WTC11 (cell line): ENCODE measurements around the gene CIBAR2. TPM values are rescaled to one million over a fixed set of nuclear protein-coding genes. Genes with fewer than 3 reads are reported as not detected.

Experiments
- ATAC-seq: fragments of 200-7000 bp; cut with Tn5 transposase; 2 replicates; pipeline ENCODE4 v1.10.0; 2021; ENCODE audit warnings: mild to moderate bottlenecking, moderate library complexity
- CTCF ChIA-PET: fragments of 300-600 bp; sonication (Branson Sonifier 250); formaldehyde crosslinking; loops from one replicate; lab custom pipeline; 2021; ENCODE audit warnings: antibody characterized with exemption; lab: Charles Lee
- POLR2A ChIA-PET: fragments of 350-600 bp; sonication (Branson Sonifier 250); formaldehyde crosslinking; loops from one replicate; lab custom pipeline; 2021; ENCODE audit warnings: antibody characterized with exemption; lab: Charles Lee
- DNase-seq: peaks from one replicate; pipeline ENCODE4 v3.0.0; 2021; ENCODE audit warnings: low spot score
- H3K27ac Mint-ChIP-seq: 2 replicates; pipeline ENCODE4 v1.8.0; 2021; ENCODE audit warnings: mixed read lengths
- H3K27me3 Mint-ChIP-seq: 2 replicates; pipeline ENCODE4 v1.8.0; 2021; ENCODE audit warnings: low read depth, mild to moderate bottlenecking, moderate library complexity, mixed read lengths
- H3K36me3 Mint-ChIP-seq: 2 replicates; pipeline ENCODE4 v1.8.0; 2021; ENCODE audit warnings: mixed read lengths
- H3K4me1 Mint-ChIP-seq: 2 replicates; pipeline ENCODE4 v1.8.0; 2022; ENCODE audit warnings: mixed read lengths
- H3K4me3 Mint-ChIP-seq: 2 replicates; pipeline ENCODE4 v1.8.0; 2021; ENCODE audit warnings: mild to moderate bottlenecking, moderate library complexity, mixed read lengths
- H3K9me3 Mint-ChIP-seq: 2 replicates; pipeline ENCODE4 v1.8.0; 2021; ENCODE audit warnings: mixed read lengths
- AFF4 ChIP-seq: sonication (generic); formaldehyde crosslinking; IDR thresholded peaks from 2 replicates; pipeline ENCODE4 v1.8.1; 2023; ENCODE audit warnings: mild to moderate bottlenecking, missing genetic modification reagents, borderline replicate concordance
- ARID4B ChIP-seq: sonication (generic); formaldehyde crosslinking; IDR thresholded peaks from 2 replicates; pipeline ENCODE4 v1.8.0; 2023; ENCODE audit warnings: missing genetic modification reagents, mild to moderate bottlenecking, borderline replicate concordance
- ELF4 ChIP-seq: sonication (generic); formaldehyde crosslinking; IDR thresholded peaks from 2 replicates; pipeline ENCODE4 v1.8.1; 2022; ENCODE audit warnings: low read depth, mild to moderate bottlenecking, moderate library complexity, missing genetic modification reagents
- FOXJ3 ChIP-seq: sonication (generic); formaldehyde crosslinking; IDR thresholded peaks from 2 replicates; pipeline ENCODE4 v1.9.0; 2021; ENCODE audit warnings: missing genetic modification reagents, mild to moderate bottlenecking, borderline replicate concordance
- FOXK1 ChIP-seq: sonication (generic); formaldehyde crosslinking; IDR thresholded peaks from 2 replicates; pipeline ENCODE4 v1.8.0; 2022; ENCODE audit warnings: mild to moderate bottlenecking, moderate library complexity, missing genetic modification reagents
- GRHL2 ChIP-seq: fragments of 250-450 bp; sonication (Bioruptor Pico); IDR thresholded peaks from 2 replicates; pipeline ENCODE4 v1.8.0; 2022; ENCODE audit warnings: mild to moderate bottlenecking, moderate library complexity; ENCODE audit not compliant: insufficient replicate concordance, severe bottlenecking
- HMGA2 ChIP-seq: fragments of 250-450 bp; sonication (Bioruptor Pico); IDR thresholded peaks from 2 replicates; pipeline ENCODE4 v1.4.0; 2021; ENCODE audit warnings: mild to moderate bottlenecking, moderate library complexity
- JAZF1 ChIP-seq: fragments of 250-450 bp; sonication (Bioruptor Pico); IDR thresholded peaks from 2 replicates; pipeline ENCODE4 v1.9.0; 2021; ENCODE audit warnings: moderate library complexity, mild to moderate bottlenecking, inconsistent platforms
- NFYB ChIP-seq: sonication (generic); formaldehyde crosslinking; conservative IDR thresholded peaks from 2 replicates; pipeline ENCODE4 v1.8.0; 2022; ENCODE audit warnings: low read depth, missing genetic modification reagents
- USF1 ChIP-seq: sonication (generic); formaldehyde crosslinking; IDR thresholded peaks from 2 replicates; pipeline ENCODE4 v1.8.0; 2022; ENCODE audit warnings: mild to moderate bottlenecking, missing genetic modification reagents
- ZMAT4 ChIP-seq: fragments of 250-450 bp; sonication (Bioruptor Pico); IDR thresholded peaks from 2 replicates; pipeline ENCODE4 v1.9.0; 2021; ENCODE audit warnings: mild to moderate bottlenecking
- ZNF423 ChIP-seq: fragments of 250-450 bp; sonication (Bioruptor Pico); IDR thresholded peaks from 2 replicates; pipeline ENCODE4 v2.1.2; 2022; ENCODE audit warnings: mild to moderate bottlenecking, moderate library complexity
- ZNF425 ChIP-seq: fragments of 250-450 bp; sonication (Bioruptor Pico); conservative IDR thresholded peaks from 2 replicates; pipeline ENCODE4 v1.9.0; 2021; ENCODE audit warnings: mild to moderate bottlenecking
- total RNA-seq: library from RNA; stranded (reverse); gene quantifications from 3 replicates; pipeline ENCODE4 v1.2.3, GENCODE V29; 2021

CIBAR2 gene
- total RNA-seq, 1 experiment from 2014 or later: not detected

GRCh38 chr16:85051067-85051581 is 61.1 kb downstream of the CIBAR2 start:
- no peak overlapping the region for H3K27ac Mint-ChIP-seq
- H3K4me3 Mint-ChIP-seq: no peak overlapping the region
- DNase-seq (no peak), ATAC-seq (no peak)
- no peaks in the 10 kb centered on the region for H3K36me3 Mint-ChIP-seq
- H3K27me3 Mint-ChIP-seq: peaks cover 4% of the 10 kb centered on the region; the same call in 1 of the 2 replicates
- H3K4me1 Mint-ChIP-seq: peaks cover 9% of the 10 kb centered on the region
- no peak for TF ChIP-seq GRHL2 (CRISPR knock-in tag)
- no peak for TF ChIP-seq ZNF423 (CRISPR knock-in tag)
- no peak for TF ChIP-seq AFF4 (CRISPR knock-in tag)
- no peak for TF ChIP-seq USF1 (CRISPR knock-in tag)
- no peak for TF ChIP-seq ELF4 (CRISPR knock-in tag)
- no peak for TF ChIP-seq ZNF425 (CRISPR knock-in tag)
- no peak for TF ChIP-seq ZMAT4 (CRISPR knock-in tag)
- TF ChIP-seq JAZF1 (CRISPR knock-in tag): no peak
- TF ChIP-seq NFYB (CRISPR knock-in tag): no peak
- no peak for TF ChIP-seq ARID4B (CRISPR knock-in tag)
- no peak for TF ChIP-seq HMGA2 (CRISPR knock-in tag)
- TF ChIP-seq FOXK1: no peak
- no peak for TF ChIP-seq FOXJ3
- CTCF ChIA-PET: interaction anchor here (1.3 to 1.4 kb wide), 2 partner anchors 24 to 36 kb away, joined by 3 to 6 read pairs; partner anchors contain the start of gene KIAA0513
- H3K9me3 Mint-ChIP-seq: no peaks in the 10 kb centered on the region
- POLR2A ChIA-PET: no interaction called here
